Measurements from ENCODE around the gene ZC3H18.

DNA sequence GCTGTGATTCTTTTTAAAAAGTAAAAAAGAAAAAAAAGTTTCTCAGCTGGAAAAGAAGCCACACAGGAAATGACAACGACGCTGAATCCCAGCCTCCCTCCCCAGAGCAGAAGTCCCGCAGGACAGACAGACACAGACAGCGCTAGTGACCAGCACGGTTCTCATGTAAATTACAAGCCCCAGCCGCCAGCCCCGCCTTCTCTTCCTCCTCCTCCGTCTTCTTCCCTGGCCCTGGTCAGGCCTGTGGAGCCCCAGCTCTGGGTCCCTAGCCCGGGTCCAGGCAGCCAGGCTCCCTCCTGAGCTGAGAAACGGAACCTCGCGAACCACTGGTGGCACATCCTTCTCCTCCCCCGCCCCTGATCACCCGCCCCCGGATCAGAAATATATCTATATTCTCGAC lies 61.2 kb downstream of the ZC3H18 start:
- TF ChIP-seq, protein P1, sequence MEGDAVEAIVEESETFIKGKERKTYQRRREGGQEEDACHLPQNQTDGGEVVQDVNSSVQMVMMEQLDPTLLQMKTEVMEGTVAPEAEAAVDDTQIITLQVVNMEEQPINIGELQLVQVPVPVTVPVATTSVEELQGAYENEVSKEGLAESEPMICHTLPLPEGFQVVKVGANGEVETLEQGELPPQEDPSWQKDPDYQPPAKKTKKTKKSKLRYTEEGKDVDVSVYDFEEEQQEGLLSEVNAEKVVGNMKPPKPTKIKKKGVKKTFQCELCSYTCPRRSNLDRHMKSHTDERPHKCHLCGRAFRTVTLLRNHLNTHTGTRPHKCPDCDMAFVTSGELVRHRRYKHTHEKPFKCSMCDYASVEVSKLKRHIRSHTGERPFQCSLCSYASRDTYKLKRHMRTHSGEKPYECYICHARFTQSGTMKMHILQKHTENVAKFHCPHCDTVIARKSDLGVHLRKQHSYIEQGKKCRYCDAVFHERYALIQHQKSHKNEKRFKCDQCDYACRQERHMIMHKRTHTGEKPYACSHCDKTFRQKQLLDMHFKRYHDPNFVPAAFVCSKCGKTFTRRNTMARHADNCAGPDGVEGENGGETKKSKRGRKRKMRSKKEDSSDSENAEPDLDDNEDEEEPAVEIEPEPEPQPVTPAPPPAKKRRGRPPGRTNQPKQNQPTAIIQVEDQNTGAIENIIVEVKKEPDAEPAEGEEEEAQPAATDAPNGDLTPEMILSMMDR (IDR thresholded peaks at IDR 0.05; ENCODE audit: low read depth, low read length), result no peak
- TF ChIP-seq POLR2A (IDR thresholded peaks at IDR 0.05; ENCODE audit: extremely low read depth, insufficient read length), result no peak

All from NB4 (cell line).